Upper lobe of left lung (tissue), 6 donors: ENCODE data around the gene DPP9. TPM values are rescaled to one million over a fixed set of nuclear protein-coding genes. Genes with fewer than 3 reads are reported as not detected.
"Not testable (repeated sequence)": the region's sequence is repeated elsewhere in the genome, so short reads cannot be mapped to it uniquely, and the experiment has no call there.

Experiments
- ATAC-seq, 2 donors: fragments of 200-7000 bp; cut with Tn5 transposase; one replicate each; pipeline ENCODE4 v1.9.1; 2022; ENCODE audit warnings: mild to moderate bottlenecking in 2 of 2, moderate library complexity in 2 of 2; ENCODE audit not compliant: low FRiP score in 2 of 2
- DNase-seq, 2 donors: peaks; one replicate each; pipeline ENCODE4 v3.0.0-alpha.2; 2019 to 2020
- H3K27ac ChIP-seq, 4 donors: fragments of 200-600 bp; sonication (generic); one replicate each; pipeline ENCODE4 v1.5.1; 2016 to 2019
- H3K27me3 ChIP-seq, 4 donors: fragments of 200-600 bp; sonication (generic); one replicate each; pipeline ENCODE4 v1.5.1; 2017 to 2019
- H3K36me3 ChIP-seq, 4 donors: fragments of 200-600 bp; sonication (generic); one replicate each; pipeline ENCODE4 v1.5.1; 2016 to 2019
- H3K4me1 ChIP-seq, 4 donors: fragments of 200-600 bp; sonication (generic); one replicate each; pipeline ENCODE4 v1.5.1; 2018 to 2019
- H3K4me3 ChIP-seq, 4 donors: fragments of 200-600 bp; sonication (generic); one replicate each; pipeline ENCODE4 v1.5.1; 2017 to 2019; ENCODE audit warnings: mild to moderate bottlenecking in 2 of 4, moderate library complexity in 1 of 4
- H3K9me3 ChIP-seq, 4 donors: fragments of 200-600 bp; sonication (generic); one replicate each; pipeline ENCODE4 v1.5.1; 2018 to 2019
- CTCF ChIP-seq, 6 experiments: fragments of 450-650 bp in 4 of 6; fragments of 200-600 bp in 2 of 6; sonication (generic) in 2 of 6; IDR thresholded peaks; one replicate each; pipeline ENCODE4 v1.5.1; 2016 to 2019; ENCODE audit warnings: antibody characterized with exemption in 6 of 6
- EP300 ChIP-seq, 4 donors: sonication (generic); formaldehyde crosslinking; IDR thresholded peaks; one replicate each; pipeline ENCODE4 v1.5.1; 2017; ENCODE audit warnings: antibody characterized with exemption in 4 of 4, control low read depth in 2 of 4
- POLR2A ChIP-seq, 4 donors: fragments of 450-650 bp; IDR thresholded peaks; one replicate each; pipeline ENCODE4 v1.5.1; 2016 to 2017; ENCODE audit warnings: antibody characterized with exemption in 4 of 4, mild to moderate bottlenecking in 2 of 4
- POLR2AphosphoS5 ChIP-seq, 2 donors: sonication (generic); formaldehyde crosslinking; IDR thresholded peaks; one replicate each; pipeline ENCODE4 v1.5.1; 2017; ENCODE audit warnings: antibody characterized with exemption in 2 of 2
- WGBS, 2 donors: methylation state at CpG; one replicate each; pipeline ENCODE4 v1.1.5; 2017 to 2018; 5-methylcytosine and 5-hydroxymethylcytosine counted together
- total RNA-seq, 6 donors: library from RNA; depleted of rRNA in 4 of 6; stranded (reverse); fragments of >200 nt in 4 of 6; gene quantifications; one replicate each; pipeline versions ENCODE4 v1.1.0 to v1.2.1, GENCODE V29; 2016 to 2021
- donor health status: DM: no; HTN: no; CAD: no; lungs with moderate emphysema.
- donor health status: DM: no; HTN: yes; CAD: no; lungs with severe emphysema.

The DPP9 gene
- total RNA-seq, 6 donors from 2014 or later: 55.1 to 255 (median 89.0) TPM

- Histone ChIP-seq H3K27me3 (no peaks in the 10 kb centered on the region), H3K36me3 (peaks cover 17 to 98% (median 77%) of the 10 kb centered on the region in 4 donors), H3K4me3 (peak overlapping the region in 1 of 4 donors; percentile 3), H3K4me1 (peaks cover 0 to 52% (median 39%) of the 10 kb centered on the region in 4 donors), H3K9me3 (no peaks in the 10 kb centered on the region), H3K27ac (peak overlapping the region in 3 of 4 donors; percentile 60 to 73 (median 66))
- TF ChIP-seq POLR2AphosphoS5 (IDR thresholded peaks at IDR 0.05): peak in 1 of 2 donors; percentile 21
- no peak for TF ChIP-seq CTCF (IDR thresholded peaks at IDR 0.05)
- peak in 1 of 4 donors; percentile 16 for TF ChIP-seq EP300 (IDR thresholded peaks at IDR 0.05)
- TF ChIP-seq POLR2A (IDR thresholded peaks at IDR 0.05): no peak
- peak in 1 of 2 donors; percentile 74 for DNase-seq
- WGBS, 2 donors: 59 to 73% methylated on average over 21 to 26 of the region's 28 CpGs
- peak; percentile 29 to 79 for ATAC-seq
Observed at GRCh38 chr19:4715529-4716221, 8.0 kb downstream of the DPP9 start.

- 74 to 78% methylated on average over 6 of the region's 6 CpGs for WGBS, 2 donors
- H3K27ac ChIP-seq: peak overlapping the region in 3 of 4 donors; percentile 60 to 73 (median 66)
- not testable (repeated sequence) for H3K4me3 ChIP-seq, H3K27me3 ChIP-seq, H3K9me3 ChIP-seq, ATAC-seq
- peaks cover 2 to 54% (median 41%) of the 10 kb centered on the region in 4 donors for H3K4me1 ChIP-seq
- DNase-seq: peak in 1 of 2 donors; percentile 81
- H3K36me3 ChIP-seq: peaks cover 17 to 98% (median 79%) of the 10 kb centered on the region in 4 donors
Observed at GRCh38 chr19:4715178-4715528, 8.5 kb downstream of the DPP9 start.

DNA sequence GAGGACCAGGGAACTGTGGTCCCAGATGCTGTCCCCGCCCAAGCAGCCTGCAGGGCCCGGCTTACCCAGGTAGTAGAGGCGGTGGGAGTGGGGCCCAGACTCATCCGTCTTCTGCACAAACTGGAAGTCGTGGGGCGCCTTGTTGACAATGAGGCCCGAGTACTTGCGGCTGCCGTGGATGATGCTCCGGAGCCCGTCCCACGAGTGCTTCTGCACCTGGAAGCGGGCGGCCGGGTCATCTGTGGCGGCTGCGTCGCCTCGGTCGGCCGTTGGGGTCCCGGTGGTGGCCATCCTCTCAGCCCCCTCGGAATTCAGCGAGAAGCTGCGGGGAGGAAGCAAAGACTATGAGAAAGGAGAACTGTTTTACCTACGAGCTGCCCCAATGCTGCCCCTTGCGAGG, 9.6 kb downstream of the DPP9 start:
- Histone ChIP-seq H3K9me3 (no peaks in the 10 kb centered on the region), H3K36me3 (peaks cover 17 to 98% (median 72%) of the 10 kb centered on the region in 4 donors), H3K4me1 (peaks cover 9 to 59% (median 50%) of the 10 kb centered on the region in 4 donors), H3K27ac (peak overlapping the region in 2 of 4 donors; percentile 27 to 41), H3K4me3 (no peak overlapping the region), H3K27me3 (no peaks in the 10 kb centered on the region)
- TF ChIP-seq POLR2AphosphoS5 (IDR thresholded peaks at IDR 0.05) (no peak), POLR2A (IDR thresholded peaks at IDR 0.05) (no peak), CTCF (IDR thresholded peaks at IDR 0.05) (no peak), EP300 (IDR thresholded peaks at IDR 0.05) (no peak)
- ATAC-seq: no peak
- WGBS, 2 donors: 87 to 97% methylated on average over 10 to 27 of the region's 27 CpGs
- peak in 1 of 2 donors; percentile 81 for DNase-seq

DNA sequence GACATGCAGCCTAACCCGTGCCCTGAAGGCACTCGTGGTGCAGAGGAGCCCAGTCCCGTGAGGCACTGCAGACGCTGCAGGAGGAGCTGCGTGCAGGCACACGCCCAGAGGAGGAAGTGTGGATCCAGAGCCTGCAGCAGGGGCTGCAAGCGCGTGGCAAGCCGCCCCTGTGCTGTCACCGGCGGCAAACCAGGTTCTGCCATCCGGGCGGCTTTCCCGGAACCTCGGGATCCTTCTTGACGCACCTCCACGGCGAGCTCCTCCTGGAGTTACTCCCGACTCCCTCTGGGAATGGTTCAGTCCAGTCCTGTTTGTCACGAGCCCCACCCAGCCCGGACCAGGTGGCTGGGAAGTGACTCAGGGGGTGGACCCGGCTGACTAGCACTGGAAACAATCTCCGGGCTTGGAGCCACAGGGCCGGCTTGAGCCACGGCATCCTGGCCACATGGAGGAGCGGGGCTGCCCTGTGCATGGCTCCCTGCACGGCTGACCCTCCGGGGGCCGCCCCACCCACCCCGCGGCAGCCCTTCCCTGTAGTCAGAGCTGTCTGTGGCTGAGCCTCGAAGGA, 10.2 kb downstream of the DPP9 start:
- Histone ChIP-seq H3K4me1 (peaks cover 13 to 60% (median 48%) of the 10 kb centered on the region in 4 donors), H3K4me3 (no peak overlapping the region), H3K27me3 (no peaks in the 10 kb centered on the region), H3K27ac (peak overlapping the region in 2 of 4 donors; percentile 27 to 43), H3K36me3 (peaks cover 17 to 93% (median 68%) of the 10 kb centered on the region in 4 donors), H3K9me3 (no peaks in the 10 kb centered on the region)
- WGBS, 2 donors: 87 to 100% methylated on average over 1 to 22 of the region's 32 CpGs
- peak; percentile 60 to 92 for ATAC-seq
- peak; percentile 53 to 87 for DNase-seq
- TF ChIP-seq POLR2A (IDR thresholded peaks at IDR 0.05): no peak
- TF ChIP-seq POLR2AphosphoS5 (IDR thresholded peaks at IDR 0.05): peak in 1 of 2 donors; percentile 23
- no peak for TF ChIP-seq EP300 (IDR thresholded peaks at IDR 0.05)
- no peak for TF ChIP-seq CTCF (IDR thresholded peaks at IDR 0.05)

DNA sequence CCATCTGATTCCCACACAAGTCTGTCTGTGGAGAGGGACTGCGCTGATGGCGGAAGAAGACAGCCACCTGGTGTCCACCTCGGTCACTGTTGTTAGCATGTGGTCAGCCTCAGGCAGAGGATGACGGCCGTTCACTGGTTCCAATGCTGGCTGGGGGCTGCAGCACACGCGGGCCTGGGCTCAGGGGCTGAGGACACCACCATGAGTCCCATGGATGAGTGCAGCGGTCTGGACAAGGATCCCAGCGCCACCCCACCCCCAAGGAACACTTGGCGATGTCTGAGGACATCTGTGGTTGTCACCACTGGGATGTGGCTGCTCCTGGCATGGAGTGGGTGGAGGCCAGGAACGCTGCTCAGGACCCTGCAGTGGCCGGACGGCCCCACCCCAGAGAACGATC, 10.9 kb downstream of the DPP9 start:
- TF ChIP-seq POLR2A (IDR thresholded peaks at IDR 0.05): no peak
- no peak for TF ChIP-seq POLR2AphosphoS5 (IDR thresholded peaks at IDR 0.05)
- no peak for TF ChIP-seq CTCF (IDR thresholded peaks at IDR 0.05)
- TF ChIP-seq EP300 (IDR thresholded peaks at IDR 0.05): no peak
- Histone ChIP-seq H3K27ac (peak overlapping the region in 2 of 4 donors; percentile 27 to 43), H3K27me3 (no peaks in the 10 kb centered on the region), H3K4me1 (peaks cover 18 to 53% (median 46%) of the 10 kb centered on the region in 4 donors), H3K9me3 (no peaks in the 10 kb centered on the region), H3K36me3 (peaks cover 17 to 86% (median 61%) of the 10 kb centered on the region in 4 donors), H3K4me3 (no peak overlapping the region)
- ATAC-seq (no peak), DNase-seq (no peak)
- 89 to 92% methylated on average over 9 to 12 of the region's 14 CpGs for WGBS, 2 donors
